LNCaP clone FGC (cell line): ENCODE results near the gene EVA1C.

Experiments used
- DNase-seq: peaks from one replicate; pipeline ENCODE4 v3.0.0-alpha.2; 2011; ENCODE audit warnings: low read depth
- H3K4me3 ChIP-seq: 2 replicates; pipeline ENCODE4 v1.5.1; 2011; ENCODE audit warnings: mild to moderate bottlenecking, low read depth, low read length, control low read depth
- TF ChIP-seq, protein P1 (sequence below): IDR thresholded peaks from 2 replicates; pipeline ENCODE4 v1.5.1; 2012; ENCODE audit warnings: mild to moderate bottlenecking; ENCODE audit not compliant: control insufficient read depth, insufficient read depth; ENCODE audit errors: extremely low read depth

The EVA1C gene

DNA sequence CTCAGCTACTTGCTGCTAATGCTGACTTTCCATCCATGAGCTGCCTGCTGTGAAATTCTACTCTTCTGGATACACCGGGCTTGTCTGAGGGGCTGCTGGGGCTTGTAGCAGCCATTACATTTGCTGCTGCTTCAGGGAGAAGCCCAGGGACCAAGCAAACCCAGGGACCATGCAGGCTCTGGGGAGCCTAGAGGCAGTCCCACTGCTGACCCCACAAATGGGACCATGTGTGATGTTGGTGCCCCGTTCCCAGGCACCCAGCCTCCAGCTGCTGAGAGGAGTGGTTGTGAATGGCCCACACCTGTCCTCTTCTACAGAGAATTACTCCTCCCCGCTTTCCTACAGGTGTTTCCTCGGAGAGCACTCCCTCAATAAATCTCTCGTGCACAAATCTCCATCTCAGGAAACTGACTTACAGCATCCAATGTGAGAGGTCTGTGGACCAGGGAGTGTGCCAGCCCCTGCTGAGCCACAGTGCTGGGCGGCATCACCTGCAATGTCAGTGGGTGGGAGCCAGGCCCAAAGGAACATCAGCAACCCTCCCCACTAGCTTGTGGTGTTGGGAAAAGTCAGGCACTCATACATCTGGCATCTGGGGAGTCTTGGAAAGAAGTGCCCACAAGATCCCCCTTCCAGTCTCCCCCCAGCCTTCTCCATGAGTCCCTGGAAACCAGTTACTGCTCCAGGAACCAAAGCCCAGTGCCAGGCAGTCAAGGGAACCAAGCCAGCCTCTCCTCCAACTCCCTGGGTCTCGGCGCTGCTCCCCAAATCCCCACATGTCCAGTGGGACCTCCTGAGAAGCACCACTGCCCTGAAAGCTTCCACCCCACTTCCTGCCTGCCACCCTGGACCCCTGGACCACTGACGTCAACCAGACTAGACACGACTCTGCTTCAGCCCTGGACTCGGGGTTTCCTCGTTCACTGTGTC lies 107.7 kb downstream of the EVA1C start:
- DNase-seq = no peak
- TF ChIP-seq, protein P1, sequence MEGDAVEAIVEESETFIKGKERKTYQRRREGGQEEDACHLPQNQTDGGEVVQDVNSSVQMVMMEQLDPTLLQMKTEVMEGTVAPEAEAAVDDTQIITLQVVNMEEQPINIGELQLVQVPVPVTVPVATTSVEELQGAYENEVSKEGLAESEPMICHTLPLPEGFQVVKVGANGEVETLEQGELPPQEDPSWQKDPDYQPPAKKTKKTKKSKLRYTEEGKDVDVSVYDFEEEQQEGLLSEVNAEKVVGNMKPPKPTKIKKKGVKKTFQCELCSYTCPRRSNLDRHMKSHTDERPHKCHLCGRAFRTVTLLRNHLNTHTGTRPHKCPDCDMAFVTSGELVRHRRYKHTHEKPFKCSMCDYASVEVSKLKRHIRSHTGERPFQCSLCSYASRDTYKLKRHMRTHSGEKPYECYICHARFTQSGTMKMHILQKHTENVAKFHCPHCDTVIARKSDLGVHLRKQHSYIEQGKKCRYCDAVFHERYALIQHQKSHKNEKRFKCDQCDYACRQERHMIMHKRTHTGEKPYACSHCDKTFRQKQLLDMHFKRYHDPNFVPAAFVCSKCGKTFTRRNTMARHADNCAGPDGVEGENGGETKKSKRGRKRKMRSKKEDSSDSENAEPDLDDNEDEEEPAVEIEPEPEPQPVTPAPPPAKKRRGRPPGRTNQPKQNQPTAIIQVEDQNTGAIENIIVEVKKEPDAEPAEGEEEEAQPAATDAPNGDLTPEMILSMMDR = no peak
- no peak overlapping the region for H3K4me3 ChIP-seq

DNA sequence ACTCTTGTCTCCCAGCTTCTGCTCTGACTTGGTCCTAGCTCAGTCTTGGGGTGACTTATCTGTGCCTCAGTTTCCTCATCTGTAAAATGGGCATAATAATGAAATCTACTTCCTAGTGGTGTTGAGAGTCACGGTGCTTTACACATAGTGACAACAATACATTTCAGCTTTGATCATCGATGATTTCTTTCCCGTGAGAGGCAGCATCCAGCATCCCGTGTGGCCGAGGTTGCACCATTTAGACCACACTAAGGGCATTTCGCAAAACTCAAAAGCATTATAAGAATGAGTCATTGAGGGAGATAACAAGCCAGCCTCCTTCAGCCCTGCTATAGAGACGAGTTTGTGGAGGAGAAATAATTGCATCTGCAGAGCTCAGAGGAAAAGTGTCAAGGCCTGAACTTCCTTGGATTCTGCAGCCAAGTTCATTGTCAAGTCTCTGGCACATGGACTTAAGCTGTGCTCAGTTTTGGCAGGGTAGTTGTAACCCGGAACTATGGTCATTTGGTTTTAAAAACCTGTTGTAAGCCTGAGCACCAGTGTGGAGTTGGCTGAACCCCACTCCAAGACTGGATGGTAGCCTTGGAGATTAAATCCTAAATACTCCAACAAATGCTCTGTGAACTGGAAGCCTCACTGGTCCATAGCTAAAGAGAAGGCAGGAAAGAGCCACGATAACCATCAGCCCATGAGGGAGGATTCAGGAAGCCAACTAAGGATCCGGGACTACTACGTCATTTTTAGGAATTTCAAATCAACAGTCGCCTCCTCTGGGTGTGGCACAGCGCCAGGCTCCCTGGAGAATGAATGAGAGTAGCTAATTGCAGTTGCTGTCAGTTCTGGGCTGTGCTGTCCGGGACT lies 108.6 kb downstream of the EVA1C start:
- TF ChIP-seq, protein P1 = no peak
- DNase-seq = no peak
- no peak overlapping the region for H3K4me3 ChIP-seq

DNA sequence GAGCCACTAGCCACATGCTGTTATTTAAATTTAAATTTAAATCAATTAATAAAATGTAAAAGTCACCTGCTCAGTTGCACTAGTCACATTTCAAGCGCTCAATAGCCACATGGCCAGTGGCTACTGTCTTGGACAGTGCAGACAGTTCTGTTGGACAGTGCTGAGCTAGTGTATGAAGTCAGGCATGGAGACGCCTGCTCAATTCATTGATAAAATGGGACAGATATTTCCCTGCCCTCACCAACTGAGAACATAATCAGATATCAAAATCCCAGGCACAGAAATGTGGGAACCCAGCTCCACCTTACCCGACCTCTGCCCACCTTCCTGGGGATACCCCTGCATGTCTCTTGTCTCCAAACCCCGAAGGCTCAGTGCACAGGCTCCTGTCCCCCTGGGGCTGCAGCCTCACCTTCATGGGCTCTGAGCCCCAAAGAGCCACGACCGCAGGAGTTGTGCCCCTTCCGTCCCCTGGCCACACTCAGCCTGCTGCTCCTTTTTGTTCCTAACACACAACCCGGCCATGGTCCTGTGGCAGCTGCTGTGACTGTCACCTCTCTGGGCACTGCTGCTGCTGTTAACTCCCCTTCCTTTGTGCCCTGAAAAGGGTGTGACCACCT lies 109.3 kb downstream of the EVA1C start:
- DNase-seq = no peak
- TF ChIP-seq, protein P1 = no peak
- H3K4me3 ChIP-seq = no peak overlapping the region

DNA sequence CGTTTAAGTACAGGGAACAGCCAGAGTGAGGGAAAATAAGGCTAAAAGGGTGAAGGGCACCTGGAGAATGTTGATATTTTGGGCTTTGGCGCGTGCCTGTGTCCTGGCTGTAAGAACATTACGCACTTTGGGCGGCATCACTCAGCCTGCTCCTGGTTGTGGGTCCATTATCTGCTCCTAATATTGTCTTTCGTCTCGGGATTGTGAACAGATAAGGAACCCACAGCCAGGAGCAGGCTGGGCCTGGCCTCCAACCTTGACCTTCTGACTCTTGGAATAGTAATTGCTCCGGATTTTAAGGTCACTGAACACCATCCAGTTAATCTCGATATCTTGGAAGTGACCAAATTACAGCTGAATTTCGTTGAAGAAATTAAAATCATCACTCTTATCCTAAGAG lies 111.0 kb downstream of the EVA1C start:
- DNase-seq = no peak
- H3K4me3 ChIP-seq = no peak overlapping the region
- TF ChIP-seq, protein P1 = no peak

DNA sequence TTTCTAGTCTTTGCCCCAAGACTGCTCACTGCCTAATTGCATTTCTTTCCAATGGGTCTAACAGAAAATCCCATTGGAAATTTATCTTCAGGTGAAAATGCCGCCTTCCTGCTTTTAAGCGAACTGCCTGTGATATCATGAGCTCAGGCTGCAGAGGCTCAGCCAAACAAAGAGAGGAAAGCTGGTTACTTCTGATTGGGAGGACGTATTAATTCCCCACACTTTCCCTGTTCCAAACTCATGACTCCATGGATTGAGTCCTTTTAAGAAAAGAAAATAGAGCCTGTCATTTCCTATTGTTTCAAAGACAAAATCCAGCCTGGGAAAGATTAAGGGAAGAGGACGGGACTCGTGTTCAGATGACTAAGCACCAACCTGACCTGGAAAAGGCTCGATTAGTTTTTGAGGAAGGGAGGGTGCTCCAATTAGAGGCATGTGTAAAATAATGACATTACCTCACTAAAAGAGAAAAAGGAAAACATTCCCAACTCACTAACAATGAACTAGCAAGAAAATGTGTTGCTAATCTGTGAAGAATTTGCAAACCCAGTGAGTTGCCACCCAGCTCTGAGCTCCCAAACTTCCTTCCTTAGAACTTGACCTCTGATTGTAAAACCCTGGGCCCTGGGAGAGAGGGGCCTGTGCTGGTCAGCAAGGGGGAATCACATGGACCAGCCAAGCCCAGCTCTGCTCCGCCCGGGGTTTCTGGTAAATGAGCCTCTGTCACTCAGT lies 111.6 kb downstream of the EVA1C start:
- TF ChIP-seq, protein P1 = no peak
- no peak for DNase-seq
- no peak overlapping the region for H3K4me3 ChIP-seq

DNA sequence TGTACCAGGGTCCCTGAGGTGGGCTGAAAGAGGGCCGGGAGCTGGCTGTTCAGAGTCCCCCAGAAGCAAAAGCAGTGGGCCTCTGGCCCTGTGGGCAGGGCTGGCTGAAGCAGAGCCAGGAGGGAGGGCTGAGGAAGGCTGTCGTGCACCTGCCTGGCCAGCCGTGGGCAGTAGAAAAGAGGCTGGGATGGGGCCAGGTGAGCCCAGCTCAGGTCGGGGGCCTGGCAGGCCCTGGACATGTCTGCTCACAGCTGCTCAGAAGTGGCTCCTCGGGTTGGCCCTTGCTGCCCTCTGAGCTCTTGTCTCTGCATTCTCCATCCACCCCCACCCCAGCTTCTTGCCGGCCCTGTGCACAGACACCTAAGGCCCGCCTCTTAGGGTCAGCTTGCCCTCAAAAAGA lies 112.8 kb downstream of the EVA1C start:
- TF ChIP-seq, protein P1 = no peak
- DNase-seq = no peak
- H3K4me3 ChIP-seq = no peak overlapping the region
